HEK293T (cell line): ENCODE measurements around the gene HLCS.

Source experiments
- CTCF ChIA-PET: fragments of 350-600 bp; formaldehyde crosslinking; extraction: SDS; loops from one replicate; lab custom pipeline; 2021; ENCODE audit warnings: antibody characterized with exemption, inconsistent platforms; lab: Yijun Ruan, JAX
- POLR2A ChIA-PET: fragments of 350-600 bp; formaldehyde crosslinking; extraction: SDS; loops from one replicate; lab custom pipeline; 2020; ENCODE audit warnings: antibody characterized with exemption, inconsistent platforms; lab: Yijun Ruan, JAX
- DNase-seq: peaks from one replicate; pipeline ENCODE4 v3.0.0; 2012; ENCODE audit warnings: mixed read lengths; ENCODE audit errors: extremely low spot score
- ARNT ChIP-seq: fragments of 450-650 bp; IDR thresholded peaks from 2 replicates; pipeline ENCODE4 v1.6.1; 2017; ENCODE audit warnings: mild to moderate bottlenecking
- BHLHE40 ChIP-seq: fragments of 450-650 bp; IDR thresholded peaks from 2 replicates; pipeline ENCODE4 v1.6.1; 2016; ENCODE audit warnings: mild to moderate bottlenecking, moderate library complexity, borderline replicate concordance
- CTBP1 ChIP-seq: fragments of 450-650 bp; IDR thresholded peaks from 2 replicates; pipeline ENCODE4 v1.6.1; 2016; ENCODE audit warnings: borderline replicate concordance
- ELF4 ChIP-seq: fragments of 450-650 bp; IDR thresholded peaks from 2 replicates; pipeline ENCODE4 v1.6.1; 2017; ENCODE audit warnings: antibody characterized with exemption
- FOXA1 ChIP-seq: fragments of 450-650 bp; IDR thresholded peaks from 2 replicates; pipeline ENCODE4 v1.6.1; 2016; ENCODE audit warnings: mild to moderate bottlenecking
- FOXK2 ChIP-seq: fragments of 450-650 bp; IDR thresholded peaks from 2 replicates; pipeline ENCODE4 v1.6.1; 2016; ENCODE audit warnings: mild to moderate bottlenecking
- FOXM1 ChIP-seq: fragments of 450-650 bp; IDR thresholded peaks from 2 replicates; pipeline ENCODE4 v1.6.1; 2017; ENCODE audit warnings: mild to moderate bottlenecking, borderline replicate concordance
- HDGF ChIP-seq: fragments of 450-650 bp; IDR thresholded peaks from 2 replicates; pipeline ENCODE4 v1.6.1; 2017; ENCODE audit warnings: antibody characterized with exemption, borderline replicate concordance
- L3MBTL2 ChIP-seq: fragments of 450-650 bp; conservative IDR thresholded peaks from 2 replicates; pipeline ENCODE4 v1.6.1; 2016; ENCODE audit warnings: mild to moderate bottlenecking
- LEF1 ChIP-seq: fragments of 450-650 bp; IDR thresholded peaks from 2 replicates; pipeline ENCODE4 v1.6.1; 2017; ENCODE audit warnings: mild to moderate bottlenecking, borderline replicate concordance
- NFRKB ChIP-seq: fragments of 450-650 bp; IDR thresholded peaks from 2 replicates; pipeline ENCODE4 v1.6.1; 2016; ENCODE audit warnings: mild to moderate bottlenecking, moderate library complexity
- PKNOX1 ChIP-seq: fragments of 450-650 bp; IDR thresholded peaks from 2 replicates; pipeline ENCODE4 v1.6.1; 2016
- SP1 ChIP-seq: fragments of 450-650 bp; IDR thresholded peaks from 2 replicates; pipeline ENCODE4 v1.6.1; 2017
- SUZ12 ChIP-seq: fragments of 450-650 bp; IDR thresholded peaks from 2 replicates; pipeline ENCODE4 v1.6.1; 2016; ENCODE audit warnings: mild to moderate bottlenecking
- TARDBP ChIP-seq: fragments of 450-650 bp; IDR thresholded peaks from 2 replicates; pipeline ENCODE4 v1.6.1; 2016
- ZNF384 ChIP-seq: fragments of 450-650 bp; IDR thresholded peaks from 2 replicates; pipeline ENCODE4 v1.6.1; 2016

Gene HLCS

GRCh38 chr21:36796070-36796469, 170.4 kb downstream of the HLCS start:
- ChIA-PET POLR2A (no interaction called here), CTCF (no interaction called here)
- TF ChIP-seq TARDBP: no peak
- no peak for TF ChIP-seq BHLHE40
- TF ChIP-seq NFRKB: no peak
- DNase-seq: no peak

GRCh38 chr21:36792505-36792967, 173.9 kb downstream of the HLCS start:
- ChIA-PET CTCF (no interaction called here), POLR2A (no interaction called here)
- TF ChIP-seq PKNOX1 (no peak), ELF4 (no peak), FOXA1 (no peak), HDGF (no peak)
- DNase-seq: no peak

GRCh38 chr21:36791695-36792470, 174.6 kb downstream of the HLCS start:
- TF ChIP-seq ELF4 (no peak), FOXA1 (no peak), TARDBP (no peak), HDGF (no peak), L3MBTL2 (no peak), FOXM1 (no peak), BHLHE40 (no peak), PKNOX1 (no peak), LEF1 (no peak), CTBP1 (no peak), NFRKB (no peak), ZNF384 (no peak), SP1 (no peak), ARNT (no peak), FOXK2 (no peak), SUZ12 (no peak)
- ChIA-PET CTCF (no interaction called here), POLR2A (no interaction called here)
- DNase-seq: no peak

GRCh38 chr21:36791180-36791579, 175.3 kb downstream of the HLCS start:
- ChIA-PET CTCF (no interaction called here), POLR2A (no interaction called here)
- TF ChIP-seq ARNT (no peak), NFRKB (no peak), FOXM1 (no peak), HDGF (no peak), SUZ12 (no peak), L3MBTL2 (no peak), BHLHE40 (no peak), FOXK2 (no peak), CTBP1 (no peak), ELF4 (no peak), PKNOX1 (no peak), TARDBP (no peak)

GRCh38 chr21:36790616-36791015, 175.9 kb downstream of the HLCS start:
- CTCF ChIA-PET: no interaction called here
- TF ChIP-seq LEF1 (no peak), L3MBTL2 (no peak), FOXK2 (no peak), SP1 (no peak), FOXM1 (no peak), HDGF (no peak), NFRKB (no peak), ARNT (no peak), CTBP1 (no peak), FOXA1 (no peak), BHLHE40 (no peak), PKNOX1 (no peak)
- POLR2A ChIA-PET: no interaction called here
- DNase-seq: no peak

More at GRCh38 chr21:36791180-36791579, 175.3 kb downstream of the HLCS start:
- no peak for DNase-seq

GRCh38 chr21:36788120-36788638, 178.3 kb downstream of the HLCS start:
- TF ChIP-seq HDGF (no peak), LEF1 (no peak), FOXK2 (no peak), TARDBP (no peak), L3MBTL2 (no peak), NFRKB (no peak), FOXA1 (no peak), BHLHE40 (no peak), SP1 (no peak), SUZ12 (no peak), FOXM1 (no peak), ZNF384 (no peak), ELF4 (no peak), PKNOX1 (no peak), CTBP1 (no peak), ARNT (no peak)
- DNase-seq: no peak
- ChIA-PET CTCF (no interaction called here), POLR2A (interaction anchor here (2.2 kb wide), 1 partner anchor 15 kb away, joined by 8 read pairs; no protein-coding TSS in a partner anchor)
